ENCODE measurements around the gene DNAH1. TPM values are rescaled to one million over a fixed set of nuclear protein-coding genes. Genes with fewer than 3 reads are reported as not detected.

Gene DNAH1
- total RNA-seq, 1 donor from 2014 or later = 0.80 TPM

DNA sequence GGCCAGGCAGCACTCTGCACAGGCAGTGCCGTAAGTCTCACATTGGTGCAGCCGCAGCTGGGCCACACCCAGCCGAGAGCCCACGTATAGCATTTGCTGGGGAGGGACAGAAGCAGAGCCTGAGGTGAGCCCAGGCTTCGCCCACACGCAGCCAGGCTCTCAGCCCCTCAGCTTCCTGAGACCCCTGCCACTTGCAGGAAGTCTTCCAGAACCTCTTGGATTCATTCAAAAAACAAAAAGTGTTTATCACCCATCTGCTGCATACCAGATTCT lies 121.9 kb downstream of the DNAH1 start:
- Histone ChIP-seq H3K27ac (no peak overlapping the region), H3K4me3 (no peak overlapping the region), H3K79me2 (ENCODE audit: low read depth) (no peaks in the 10 kb centered on the region), H3K4me2 (no peak overlapping the region), H2AFZ (replicated peaks) (no peak overlapping the region), H3K36me3 (no peaks in the 10 kb centered on the region), H3K4me1 (peaks cover 13% of the 10 kb centered on the region), H3K9me3 (ENCODE audit: low read depth) (no peaks in the 10 kb centered on the region), H3K9ac (no peak overlapping the region), H3K27me3 (no peaks in the 10 kb centered on the region), H4K20me1 (ENCODE audit: low read depth) (no peaks in the 10 kb centered on the region), H3F3A (ENCODE audit: low read depth) (peaks cover 13% of the 10 kb centered on the region)
- DNase-seq (ENCODE audit: low spot score) = no peak
- no peaks in the 10 kb centered on the region for H3K9me3 Mint-ChIP-seq
- H3K4me3 Mint-ChIP-seq = no peak overlapping the region
- TF ChIP-seq EZH2phosphoT487 (IDR thresholded peaks at IDR 0.05) = no peak
- no peak for TF ChIP-seq EZH2 (IDR thresholded peaks at IDR 0.05)
- TF ChIP-seq, protein P1, sequence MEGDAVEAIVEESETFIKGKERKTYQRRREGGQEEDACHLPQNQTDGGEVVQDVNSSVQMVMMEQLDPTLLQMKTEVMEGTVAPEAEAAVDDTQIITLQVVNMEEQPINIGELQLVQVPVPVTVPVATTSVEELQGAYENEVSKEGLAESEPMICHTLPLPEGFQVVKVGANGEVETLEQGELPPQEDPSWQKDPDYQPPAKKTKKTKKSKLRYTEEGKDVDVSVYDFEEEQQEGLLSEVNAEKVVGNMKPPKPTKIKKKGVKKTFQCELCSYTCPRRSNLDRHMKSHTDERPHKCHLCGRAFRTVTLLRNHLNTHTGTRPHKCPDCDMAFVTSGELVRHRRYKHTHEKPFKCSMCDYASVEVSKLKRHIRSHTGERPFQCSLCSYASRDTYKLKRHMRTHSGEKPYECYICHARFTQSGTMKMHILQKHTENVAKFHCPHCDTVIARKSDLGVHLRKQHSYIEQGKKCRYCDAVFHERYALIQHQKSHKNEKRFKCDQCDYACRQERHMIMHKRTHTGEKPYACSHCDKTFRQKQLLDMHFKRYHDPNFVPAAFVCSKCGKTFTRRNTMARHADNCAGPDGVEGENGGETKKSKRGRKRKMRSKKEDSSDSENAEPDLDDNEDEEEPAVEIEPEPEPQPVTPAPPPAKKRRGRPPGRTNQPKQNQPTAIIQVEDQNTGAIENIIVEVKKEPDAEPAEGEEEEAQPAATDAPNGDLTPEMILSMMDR (IDR thresholded peaks at IDR 0.05) = no peak
- peaks cover 16% of the 10 kb centered on the region for H3K4me1 Mint-ChIP-seq
- H3K27ac Mint-ChIP-seq = no peak overlapping the region
- peaks cover 6% of the 10 kb centered on the region for H3K27me3 Mint-ChIP-seq (ENCODE audit: insufficient read depth, low read depth)
- no peaks in the 10 kb centered on the region for H3K36me3 Mint-ChIP-seq

DNA sequence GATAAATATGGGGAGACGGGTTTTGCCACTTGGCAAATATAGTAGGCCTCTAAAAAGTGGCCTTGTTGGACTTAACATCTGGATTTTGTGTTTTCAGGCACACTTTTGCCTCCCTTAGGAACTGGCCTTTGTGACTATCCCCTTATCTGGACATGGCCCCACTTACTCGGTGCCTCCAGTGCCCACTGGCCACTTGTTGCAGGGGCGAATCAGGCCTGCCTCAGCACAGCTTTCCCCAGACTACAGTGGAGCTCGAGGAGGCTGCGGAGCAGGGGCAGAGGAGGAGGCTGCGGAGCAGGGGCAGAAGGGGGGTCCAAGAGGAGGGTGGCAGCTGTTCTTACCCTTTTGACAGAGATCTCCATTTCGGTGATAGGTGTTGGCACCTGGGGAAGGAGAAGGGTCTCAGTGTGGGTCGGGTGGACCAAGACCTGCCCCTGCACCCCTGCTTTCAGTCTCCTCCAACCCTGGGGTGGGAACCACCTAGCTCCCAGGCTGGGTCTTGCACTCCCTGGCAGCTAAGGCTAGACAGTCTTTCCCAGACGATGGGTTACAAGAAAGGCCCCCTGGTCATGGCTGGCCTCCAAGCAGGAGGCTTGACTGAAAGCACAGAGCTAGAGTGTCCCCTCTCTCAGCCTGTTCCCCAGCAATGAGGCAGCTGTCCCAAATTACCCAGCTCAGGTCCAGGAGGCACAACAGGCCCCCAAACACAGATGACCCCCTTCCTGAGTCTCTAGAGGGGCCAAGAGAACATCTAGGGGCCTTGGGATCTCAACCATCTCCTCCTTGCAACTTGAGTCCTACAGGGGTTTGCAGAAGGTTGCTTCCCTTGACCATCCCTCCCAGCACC lies 122.7 kb downstream of the DNAH1 start:
- H3K4me1 ChIP-seq = peaks cover 5% of the 10 kb centered on the region
- DNase-seq (ENCODE audit: low spot score) = no peak
- no peaks in the 10 kb centered on the region for H3K36me3 ChIP-seq

DNA sequence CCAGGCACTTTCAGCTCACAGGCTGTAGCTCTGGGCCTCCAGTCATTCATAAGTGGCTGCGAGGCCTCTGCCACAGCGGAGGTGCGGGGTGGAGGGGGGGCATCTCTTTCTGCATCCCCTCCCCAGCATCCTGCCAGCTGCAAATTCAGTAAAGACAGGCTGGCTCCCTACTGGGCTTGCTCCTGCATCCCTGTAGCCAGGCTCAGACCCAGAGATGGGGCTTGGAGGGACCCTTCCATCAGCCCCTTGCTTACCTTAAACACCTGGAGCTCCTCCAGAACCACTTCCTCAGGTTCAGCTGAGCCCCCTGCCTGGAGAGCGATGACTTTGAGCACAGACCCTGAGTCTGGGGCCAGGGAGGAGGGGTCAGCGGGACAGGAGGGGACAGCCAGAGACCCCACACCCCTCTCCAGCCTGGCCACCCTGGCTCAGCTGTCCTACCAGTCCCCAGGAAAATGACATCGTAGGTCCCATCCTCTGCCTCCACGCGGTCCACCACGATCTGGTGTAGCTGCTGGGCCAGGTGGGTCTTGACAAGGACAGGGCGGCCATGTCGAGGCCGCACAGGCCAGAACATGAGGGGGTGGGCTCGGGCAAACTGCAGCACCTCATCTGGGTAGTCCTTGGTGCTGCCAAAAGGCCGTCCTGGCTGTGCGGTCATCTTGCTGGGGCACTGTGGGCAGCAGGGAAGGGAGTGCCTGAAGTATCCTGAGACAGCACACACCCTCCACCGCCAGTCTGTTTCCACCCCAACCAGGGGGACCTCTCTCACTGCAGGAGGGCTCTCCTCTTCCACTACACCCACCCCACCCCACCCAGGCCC lies 123.5 kb downstream of the DNAH1 start:
- Histone ChIP-seq H3K9ac (no peak overlapping the region), H2AFZ (replicated peaks) (no peak overlapping the region), H3K27me3 (no peaks in the 10 kb centered on the region), H3K27ac (no peak overlapping the region), H3K36me3 (no peaks in the 10 kb centered on the region), H3K9me3 (ENCODE audit: low read depth) (no peaks in the 10 kb centered on the region), H3F3A (ENCODE audit: low read depth) (no peaks in the 10 kb centered on the region), H3K79me2 (ENCODE audit: low read depth) (no peaks in the 10 kb centered on the region), H3K4me3 (no peak overlapping the region), H3K4me2 (no peak overlapping the region), H4K20me1 (ENCODE audit: low read depth) (no peaks in the 10 kb centered on the region), H3K4me1 (no peaks in the 10 kb centered on the region)
- TF ChIP-seq EZH2phosphoT487 (IDR thresholded peaks at IDR 0.05) (no peak), EZH2 (IDR thresholded peaks at IDR 0.05) (no peak)
- TF ChIP-seq, protein P1 (IDR thresholded peaks at IDR 0.05) = no peak
- Mint-ChIP-seq H3K36me3 (no peaks in the 10 kb centered on the region), H3K4me1 (peaks cover under 1% of the 10 kb centered on the region), H3K27me3 (ENCODE audit: insufficient read depth, low read depth) (peaks cover 2% of the 10 kb centered on the region), H3K4me3 (no peak overlapping the region), H3K9me3 (no peaks in the 10 kb centered on the region), H3K27ac (no peak overlapping the region)
- no peak for DNase-seq (ENCODE audit: low spot score)

More for the DNA sequence above, 122.7 kb downstream of the DNAH1 start:
- Histone ChIP-seq H3K4me2 (no peak overlapping the region), H3K9me3 (ENCODE audit: low read depth) (no peaks in the 10 kb centered on the region), H2AFZ (replicated peaks) (no peak overlapping the region), H3K9ac (no peak overlapping the region), H3K79me2 (ENCODE audit: low read depth) (no peaks in the 10 kb centered on the region), H3K27me3 (no peaks in the 10 kb centered on the region), H3K27ac (no peak overlapping the region), H4K20me1 (ENCODE audit: low read depth) (no peaks in the 10 kb centered on the region), H3F3A (ENCODE audit: low read depth) (peaks cover 6% of the 10 kb centered on the region), H3K4me3 (no peak overlapping the region)
- Mint-ChIP-seq H3K36me3 (no peaks in the 10 kb centered on the region), H3K27ac (no peak overlapping the region), H3K9me3 (no peaks in the 10 kb centered on the region), H3K4me3 (no peak overlapping the region), H3K4me1 (peaks cover 8% of the 10 kb centered on the region), H3K27me3 (ENCODE audit: insufficient read depth, low read depth) (peaks cover 3% of the 10 kb centered on the region)
- TF ChIP-seq EZH2phosphoT487 (IDR thresholded peaks at IDR 0.05) = no peak

DNA sequence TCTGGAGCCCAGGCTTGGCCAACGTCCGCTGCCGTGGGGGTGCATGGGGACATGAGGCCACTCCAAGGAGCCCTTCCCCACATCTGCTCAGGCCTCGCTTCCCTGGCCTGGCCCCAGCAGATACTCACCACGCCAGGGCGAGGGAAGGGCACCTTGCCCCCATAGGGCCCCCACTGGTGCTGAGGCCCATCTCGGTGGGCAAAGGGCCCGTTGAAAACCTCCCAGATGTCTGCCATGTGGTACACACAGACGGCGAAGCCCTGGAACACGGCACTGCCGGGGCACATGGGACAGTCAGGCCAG lies 124.1 kb downstream of the DNAH1 start:
- Histone ChIP-seq H3K36me3 (no peaks in the 10 kb centered on the region), H3K79me2 (ENCODE audit: low read depth) (no peaks in the 10 kb centered on the region), H3K27ac (no peak overlapping the region), H3K4me1 (no peaks in the 10 kb centered on the region), H3K4me3 (no peak overlapping the region), H3K4me2 (no peak overlapping the region), H2AFZ (replicated peaks) (no peak overlapping the region), H4K20me1 (ENCODE audit: low read depth) (no peaks in the 10 kb centered on the region), H3F3A (ENCODE audit: low read depth) (no peaks in the 10 kb centered on the region), H3K9me3 (ENCODE audit: low read depth) (no peaks in the 10 kb centered on the region), H3K9ac (no peak overlapping the region), H3K27me3 (no peaks in the 10 kb centered on the region)
- no peak for DNase-seq (ENCODE audit: low spot score)
- no peak overlapping the region for H3K27ac Mint-ChIP-seq
- no peaks in the 10 kb centered on the region for H3K4me1 Mint-ChIP-seq
- no peaks in the 10 kb centered on the region for H3K36me3 Mint-ChIP-seq
- TF ChIP-seq, protein P1 (IDR thresholded peaks at IDR 0.05) = no peak
- TF ChIP-seq EZH2phosphoT487 (IDR thresholded peaks at IDR 0.05) (no peak), EZH2 (IDR thresholded peaks at IDR 0.05) (no peak)
- H3K9me3 Mint-ChIP-seq = no peaks in the 10 kb centered on the region
- H3K4me3 Mint-ChIP-seq = no peak overlapping the region
- peaks cover 2% of the 10 kb centered on the region for H3K27me3 Mint-ChIP-seq (ENCODE audit: insufficient read depth, low read depth)

All from neural progenitor cell (in vitro differentiated cells).